GM23338 (cell line): ENCODE data around the gene FBXL14. TPM values are rescaled to one million over a fixed set of nuclear protein-coding genes. Genes with fewer than 3 reads are reported as not detected.

Source experiments
- ATAC-seq: fragments of 200-7000 bp; cut with Tn5 transposase; 3 replicates; pipeline ENCODE4 v1.9.1; 2020
- DNase-seq: peaks from one replicate; pipeline ENCODE4 v3.0.0-alpha.2; 2015; ENCODE audit warnings: low spot score
- H2AFZ ChIP-seq: fragments of 200-600 bp; sonication (generic); 2 replicates; pipeline ENCODE4 v1.8.0; 2016; ENCODE audit warnings: antibody characterized with exemption, mild to moderate bottlenecking, moderate library complexity
- H3F3A ChIP-seq: fragments of 200-600 bp; sonication (generic); replicated peaks from 2 replicates; pipeline ENCODE4 v1.8.0; 2017; ENCODE audit warnings: antibody characterized with exemption, mixed run types, low read depth
- H3K27ac ChIP-seq: fragments of 200-600 bp; sonication (generic); 2 replicates; pipeline ENCODE4 v1.6.1; 2016; ENCODE audit warnings: low read depth
- H3K27me3 ChIP-seq: fragments of 200-600 bp; sonication (generic); 2 replicates; pipeline ENCODE4 v1.8.0; 2016; ENCODE audit warnings: mild to moderate bottlenecking, mixed run types, moderate library complexity; ENCODE audit not compliant: insufficient read depth
- H3K36me3 ChIP-seq: fragments of 200-600 bp; sonication (generic); 2 replicates; pipeline ENCODE4 v1.8.0; 2016; ENCODE audit warnings: mild to moderate bottlenecking; ENCODE audit not compliant: insufficient read depth
- H3K4me1 ChIP-seq: fragments of 200-600 bp; sonication (generic); 2 replicates; pipeline ENCODE4 v1.8.0; 2016; ENCODE audit warnings: mild to moderate bottlenecking, moderate library complexity; ENCODE audit not compliant: insufficient read depth
- H3K4me2 ChIP-seq: fragments of 200-600 bp; sonication (generic); 2 replicates; pipeline ENCODE4 v1.7.1; 2017; ENCODE audit warnings: mixed run types
- H3K4me3 ChIP-seq: fragments of 200-600 bp; sonication (generic); 2 replicates; pipeline ENCODE4 v1.6.1; 2016; ENCODE audit warnings: mixed run types
- H3K79me2 ChIP-seq: fragments of 200-600 bp; sonication (generic); replicated peaks from 2 replicates; pipeline ENCODE4 v1.8.0; 2017; ENCODE audit warnings: mild to moderate bottlenecking; ENCODE audit not compliant: insufficient read depth
- H3K9me2 ChIP-seq: fragments of 200-600 bp; sonication (generic); 2 replicates; pipeline ENCODE4 v1.8.0; 2017; ENCODE audit not compliant: insufficient read depth
- H4K20me1 ChIP-seq: fragments of 200-600 bp; sonication (generic); replicated peaks from 2 replicates; pipeline ENCODE4 v1.8.0; 2017; ENCODE audit warnings: mild to moderate bottlenecking; ENCODE audit not compliant: insufficient read depth
- H3K27ac Mint-ChIP-seq: 2 replicates; pipeline ENCODE4 v1.8.0; 2020; ENCODE audit warnings: inconsistent platforms, mild to moderate bottlenecking, moderate library complexity, mixed read lengths
- H3K27me3 Mint-ChIP-seq: 3 replicates; pipeline ENCODE4 v1.8.0; 2022; ENCODE audit warnings: low read depth, mild to moderate bottlenecking, moderate library complexity, mixed read lengths, inconsistent platforms; ENCODE audit not compliant: insufficient read depth, poor library complexity
- H3K36me3 Mint-ChIP-seq: 3 replicates; pipeline ENCODE4 v1.8.0; 2021; ENCODE audit warnings: low read depth, mild to moderate bottlenecking, inconsistent platforms, moderate library complexity, mixed read lengths
- H3K4me1 Mint-ChIP-seq: 3 replicates; pipeline ENCODE4 v1.8.0; 2020; ENCODE audit warnings: mild to moderate bottlenecking, inconsistent platforms, mixed read lengths
- H3K4me3 Mint-ChIP-seq: 3 replicates; pipeline ENCODE4 v1.8.0; 2021; ENCODE audit warnings: moderate library complexity, mild to moderate bottlenecking, inconsistent platforms, mixed read lengths
- H3K9me3 Mint-ChIP-seq: 3 replicates; pipeline ENCODE4 v1.8.0; 2020; ENCODE audit warnings: moderate library complexity, mild to moderate bottlenecking, inconsistent platforms, mixed read lengths
- CREB1 ChIP-seq: fragments of 250-450 bp; sonication (Bioruptor Pico); IDR thresholded peaks from 2 replicates; pipeline ENCODE4 v1.5.0; 2020; ENCODE audit warnings: low read depth, mild to moderate bottlenecking, moderate library complexity
- EZH2phosphoT487 ChIP-seq: fragments of 200-600 bp; sonication (generic); IDR thresholded peaks from one replicate; pipeline ENCODE4 v1.8.1; 2018; ENCODE audit warnings: antibody characterized with exemption; ENCODE audit not compliant: unreplicated experiment
- POLR2AphosphoS5 ChIP-seq: IDR thresholded peaks from 2 replicates; pipeline ENCODE4 v1.6.1; 2016; ENCODE audit warnings: antibody characterized with exemption, low read depth
- STAT1 ChIP-seq: IDR thresholded peaks from one replicate; pipeline ENCODE4 v1.6.1; 2016; ENCODE audit warnings: antibody characterized with exemption; ENCODE audit not compliant: unreplicated experiment
- polyA plus RNA-seq: library from polyadenylated mRNA; unstranded; fragments of >200 nt; fragmentation: Nextera tagmentation; extraction: Ambion mirVana; gene quantifications from 2 replicates; pipeline ENCODE4 v1.2.1, GENCODE V29; 2016
- total RNA-seq: library from RNA; depleted of rRNA; stranded (reverse); fragments of >200 nt; shearing (Covaris generic); gene quantifications from 2 replicates; pipeline ENCODE4 v1.2.3, GENCODE V29; 2014
- TF ChIP-seq, protein P1 (sequence below): fragments of 250-450 bp; sonication (Bioruptor Pico); IDR thresholded peaks from 2 replicates; pipeline ENCODE4 v1.5.0; 2020; ENCODE audit warnings: mild to moderate bottlenecking, moderate library complexity
- TF ChIP-seq, protein P2 (sequence below), 2 experiments: fragments of 200-600 bp in 1 of 2; sonication (generic) in 1 of 2; conservative IDR thresholded peaks; 2 replicates each; pipeline versions ENCODE4 v1.5.1 to v1.6.1; 2016 to 2017; ENCODE audit warnings: antibody characterized with exemption in 2 of 2, low read depth in 2 of 2, mild to moderate bottlenecking in 2 of 2, moderate library complexity in 1 of 2
- TF ChIP-seq, protein P3 (sequence below): IDR thresholded peaks from 2 replicates; pipeline ENCODE4 v1.6.1; 2016; ENCODE audit warnings: antibody characterized with exemption

The FBXL14 gene
- total and polyA plus RNA-seq, 2 experiments from 2014 or later = 0.74 to 9.4 TPM

DNA sequence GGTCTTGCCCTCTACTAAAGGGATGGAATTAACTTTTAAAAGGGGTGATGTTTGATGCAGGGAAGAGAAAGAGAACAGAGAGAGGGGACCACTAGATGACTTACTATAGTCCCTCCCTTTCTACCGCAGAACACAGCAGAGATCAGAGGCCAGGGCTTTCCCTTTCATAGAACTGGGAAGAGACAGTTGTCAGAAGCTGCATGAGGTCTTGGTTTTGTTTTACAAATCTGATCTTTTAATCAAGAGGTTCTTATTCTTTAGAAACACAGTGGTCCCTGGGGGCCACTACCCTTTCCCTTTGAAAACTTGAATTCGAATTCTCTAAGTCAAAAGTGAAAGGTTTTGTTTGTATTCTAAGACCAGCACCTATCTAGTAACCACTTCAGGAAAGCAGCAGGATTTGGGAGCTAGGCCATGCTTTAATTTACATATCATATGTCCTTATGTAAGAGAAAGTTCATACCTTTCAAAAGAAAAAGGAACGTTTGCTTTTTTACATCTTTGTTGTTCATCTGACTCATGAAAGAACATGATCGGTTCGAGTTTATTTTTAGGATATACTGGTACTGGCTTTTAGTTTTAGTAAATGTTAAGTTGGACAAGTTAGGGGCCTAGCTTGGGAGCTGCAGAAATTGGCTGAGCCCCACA is 6.3 kb downstream of the FBXL14 start:
- H3K4me3 Mint-ChIP-seq = peak overlapping the region; percentile 11; the same call in 2 of the 3 replicates
- no peaks in the 10 kb centered on the region for H3K9me2 ChIP-seq
- peak; percentile 71 for DNase-seq
- no peak overlapping the region for H3K27ac Mint-ChIP-seq
- no peak overlapping the region for H3K4me3 ChIP-seq
- peak overlapping the region; percentile 18 for H3K4me2 ChIP-seq
- H3K36me3 Mint-ChIP-seq = peaks cover 4% of the 10 kb centered on the region; the same call in 1 of the 3 replicates
- H2AFZ ChIP-seq = no peak overlapping the region
- H3K9me3 Mint-ChIP-seq = no peaks in the 10 kb centered on the region; the same call in 1 of the 3 replicates
- TF ChIP-seq, protein P1, sequence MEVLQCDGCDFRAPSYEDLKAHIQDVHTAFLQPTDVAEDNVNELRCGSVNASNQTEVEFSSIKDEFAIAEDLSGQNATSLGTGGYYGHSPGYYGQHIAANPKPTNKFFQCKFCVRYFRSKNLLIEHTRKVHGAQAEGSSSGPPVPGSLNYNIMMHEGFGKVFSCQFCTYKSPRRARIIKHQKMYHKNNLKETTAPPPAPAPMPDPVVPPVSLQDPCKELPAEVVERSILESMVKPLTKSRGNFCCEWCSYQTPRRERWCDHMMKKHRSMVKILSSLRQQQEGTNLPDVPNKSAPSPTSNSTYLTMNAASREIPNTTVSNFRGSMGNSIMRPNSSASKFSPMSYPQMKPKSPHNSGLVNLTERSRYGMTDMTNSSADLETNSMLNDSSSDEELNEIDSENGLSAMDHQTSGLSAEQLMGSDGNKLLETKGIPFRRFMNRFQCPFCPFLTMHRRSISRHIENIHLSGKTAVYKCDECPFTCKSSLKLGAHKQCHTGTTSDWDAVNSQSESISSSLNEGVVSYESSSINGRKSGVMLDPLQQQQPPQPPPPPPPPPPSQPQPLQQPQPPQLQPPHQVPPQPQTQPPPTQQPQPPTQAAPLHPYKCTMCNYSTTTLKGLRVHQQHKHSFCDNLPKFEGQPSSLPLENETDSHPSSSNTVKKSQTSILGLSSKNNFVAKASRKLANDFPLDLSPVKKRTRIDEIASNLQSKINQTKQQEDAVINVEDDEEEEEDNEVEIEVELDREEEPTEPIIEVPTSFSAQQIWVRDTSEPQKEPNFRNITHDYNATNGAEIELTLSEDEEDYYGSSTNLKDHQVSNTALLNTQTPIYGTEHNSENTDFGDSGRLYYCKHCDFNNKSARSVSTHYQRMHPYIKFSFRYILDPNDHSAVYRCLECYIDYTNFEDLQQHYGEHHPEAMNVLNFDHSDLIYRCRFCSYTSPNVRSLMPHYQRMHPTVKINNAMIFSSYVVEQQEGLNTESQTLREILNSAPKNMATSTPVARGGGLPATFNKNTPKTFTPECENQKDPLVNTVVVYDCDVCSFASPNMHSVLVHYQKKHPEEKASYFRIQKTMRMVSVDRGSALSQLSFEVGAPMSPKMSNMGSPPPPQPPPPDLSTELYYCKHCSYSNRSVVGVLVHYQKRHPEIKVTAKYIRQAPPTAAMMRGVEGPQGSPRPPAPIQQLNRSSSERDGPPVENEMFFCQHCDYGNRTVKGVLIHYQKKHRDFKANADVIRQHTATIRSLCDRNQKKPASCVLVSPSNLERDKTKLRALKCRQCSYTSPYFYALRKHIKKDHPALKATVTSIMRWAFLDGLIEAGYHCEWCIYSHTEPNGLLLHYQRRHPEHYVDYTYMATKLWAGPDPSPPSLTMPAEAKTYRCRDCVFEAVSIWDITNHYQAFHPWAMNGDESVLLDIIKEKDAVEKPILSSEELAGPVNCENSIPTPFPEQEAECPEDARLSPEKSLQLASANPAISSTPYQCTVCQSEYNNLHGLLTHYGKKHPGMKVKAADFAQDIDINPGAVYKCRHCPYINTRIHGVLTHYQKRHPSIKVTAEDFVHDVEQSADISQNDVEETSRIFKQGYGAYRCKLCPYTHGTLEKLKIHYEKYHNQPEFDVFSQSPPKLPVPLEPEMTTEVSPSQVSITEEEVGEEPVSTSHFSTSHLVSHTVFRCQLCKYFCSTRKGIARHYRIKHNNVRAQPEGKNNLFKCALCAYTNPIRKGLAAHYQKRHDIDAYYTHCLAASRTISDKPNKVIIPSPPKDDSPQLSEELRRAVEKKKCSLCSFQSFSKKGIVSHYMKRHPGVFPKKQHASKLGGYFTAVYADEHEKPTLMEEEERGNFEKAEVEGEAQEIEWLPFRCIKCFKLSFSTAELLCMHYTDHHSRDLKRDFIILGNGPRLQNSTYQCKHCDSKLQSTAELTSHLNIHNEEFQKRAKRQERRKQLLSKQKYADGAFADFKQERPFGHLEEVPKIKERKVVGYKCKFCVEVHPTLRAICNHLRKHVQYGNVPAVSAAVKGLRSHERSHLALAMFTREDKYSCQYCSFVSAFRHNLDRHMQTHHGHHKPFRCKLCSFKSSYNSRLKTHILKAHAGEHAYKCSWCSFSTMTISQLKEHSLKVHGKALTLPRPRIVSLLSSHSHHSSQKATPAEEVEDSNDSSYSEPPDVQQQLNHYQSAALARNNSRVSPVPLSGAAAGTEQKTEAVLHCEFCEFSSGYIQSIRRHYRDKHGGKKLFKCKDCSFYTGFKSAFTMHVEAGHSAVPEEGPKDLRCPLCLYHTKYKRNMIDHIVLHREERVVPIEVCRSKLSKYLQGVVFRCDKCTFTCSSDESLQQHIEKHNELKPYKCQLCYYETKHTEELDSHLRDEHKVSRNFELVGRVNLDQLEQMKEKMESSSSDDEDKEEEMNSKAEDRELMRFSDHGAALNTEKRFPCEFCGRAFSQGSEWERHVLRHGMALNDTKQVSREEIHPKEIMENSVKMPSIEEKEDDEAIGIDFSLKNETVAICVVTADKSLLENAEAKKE (CRISPR knock-in tag) = no peak
- TF ChIP-seq, protein P2, sequence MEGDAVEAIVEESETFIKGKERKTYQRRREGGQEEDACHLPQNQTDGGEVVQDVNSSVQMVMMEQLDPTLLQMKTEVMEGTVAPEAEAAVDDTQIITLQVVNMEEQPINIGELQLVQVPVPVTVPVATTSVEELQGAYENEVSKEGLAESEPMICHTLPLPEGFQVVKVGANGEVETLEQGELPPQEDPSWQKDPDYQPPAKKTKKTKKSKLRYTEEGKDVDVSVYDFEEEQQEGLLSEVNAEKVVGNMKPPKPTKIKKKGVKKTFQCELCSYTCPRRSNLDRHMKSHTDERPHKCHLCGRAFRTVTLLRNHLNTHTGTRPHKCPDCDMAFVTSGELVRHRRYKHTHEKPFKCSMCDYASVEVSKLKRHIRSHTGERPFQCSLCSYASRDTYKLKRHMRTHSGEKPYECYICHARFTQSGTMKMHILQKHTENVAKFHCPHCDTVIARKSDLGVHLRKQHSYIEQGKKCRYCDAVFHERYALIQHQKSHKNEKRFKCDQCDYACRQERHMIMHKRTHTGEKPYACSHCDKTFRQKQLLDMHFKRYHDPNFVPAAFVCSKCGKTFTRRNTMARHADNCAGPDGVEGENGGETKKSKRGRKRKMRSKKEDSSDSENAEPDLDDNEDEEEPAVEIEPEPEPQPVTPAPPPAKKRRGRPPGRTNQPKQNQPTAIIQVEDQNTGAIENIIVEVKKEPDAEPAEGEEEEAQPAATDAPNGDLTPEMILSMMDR (conservative IDR thresholded peaks at IDR 0.05; ENCODE audit: low read depth in 2 of 2) = no peak
- no peak for TF ChIP-seq POLR2AphosphoS5
- TF ChIP-seq, protein P3, sequence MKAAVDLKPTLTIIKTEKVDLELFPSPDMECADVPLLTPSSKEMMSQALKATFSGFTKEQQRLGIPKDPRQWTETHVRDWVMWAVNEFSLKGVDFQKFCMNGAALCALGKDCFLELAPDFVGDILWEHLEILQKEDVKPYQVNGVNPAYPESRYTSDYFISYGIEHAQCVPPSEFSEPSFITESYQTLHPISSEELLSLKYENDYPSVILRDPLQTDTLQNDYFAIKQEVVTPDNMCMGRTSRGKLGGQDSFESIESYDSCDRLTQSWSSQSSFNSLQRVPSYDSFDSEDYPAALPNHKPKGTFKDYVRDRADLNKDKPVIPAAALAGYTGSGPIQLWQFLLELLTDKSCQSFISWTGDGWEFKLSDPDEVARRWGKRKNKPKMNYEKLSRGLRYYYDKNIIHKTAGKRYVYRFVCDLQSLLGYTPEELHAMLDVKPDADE = no peak
- no peak for TF ChIP-seq STAT1
- no peak for TF ChIP-seq CREB1 (CRISPR knock-in tag)
- no peak for TF ChIP-seq EZH2phosphoT487
- H4K20me1 ChIP-seq = peaks cover 15% of the 10 kb centered on the region
- H3K27ac ChIP-seq = no peak overlapping the region
- peaks cover 16% of the 10 kb centered on the region; the same call in 1 of the 2 replicates for H3K79me2 ChIP-seq
- H3K36me3 ChIP-seq = no peaks in the 10 kb centered on the region
- H3K27me3 Mint-ChIP-seq = peaks cover 76% of the 10 kb centered on the region
- peaks cover 49% of the 10 kb centered on the region for H3K4me1 ChIP-seq
- peak; percentile 64 for ATAC-seq
- peaks cover 63% of the 10 kb centered on the region for H3K4me1 Mint-ChIP-seq
- H3K27me3 ChIP-seq = peaks cover 93% of the 10 kb centered on the region
- peaks cover 18% of the 10 kb centered on the region; the same call in 1 of the 2 replicates for H3F3A ChIP-seq
